ENCODE data around the gene PIEZO2. TPM values are rescaled to one million over a fixed set of nuclear protein-coding genes. Genes with fewer than 3 reads are reported as not detected.

Gene PIEZO2
- total and polyA plus RNA-seq, 2 of the 8 experiments (the other 6 are each of a cell fraction or from before 2014, with no cell fraction given), result 4.7 to 16.5 TPM

GRCh38 chr18:10750191-10751035 lies 399.0 kb downstream of the PIEZO2 start:
- H4K8ac ChIP-seq (ENCODE audit: extremely low read depth, insufficient read depth, low read length), result no peak overlapping the region
- no peaks in the 10 kb centered on the region for H3K79me2 ChIP-seq (ENCODE audit: control insufficient read depth in 1 of 2, insufficient read depth in 2 of 2, low read length in 2 of 2)
- ChIA-PET POLR2A (ENCODE audit: partially characterized antibody) (no interaction called here), CTCF (ENCODE audit: partially characterized antibody) (no interaction called here)
- H3K9ac ChIP-seq (replicated peaks in 1 of 4; ENCODE audit: extremely low read depth in 1 of 4, low read depth in 3 of 4, low read length in 3 of 4), result no peak overlapping the region
- DNase-seq (ENCODE audit: low read depth in 1 of 2, low spot score in 2 of 2) (no peak), FAIRE-seq (no peak)
- H4K5ac ChIP-seq (ENCODE audit: insufficient read length, low read depth, low read length), result no peak overlapping the region
- no peak overlapping the region for H3K56ac ChIP-seq (replicated peaks; ENCODE audit: insufficient read length, low read depth, low read length)
- H3K4me1 ChIP-seq (replicated peaks in 1 of 4; ENCODE audit: control insufficient read depth in 3 of 4, insufficient read depth in 4 of 4, low read length in 3 of 4), result no peaks in the 10 kb centered on the region
- peaks cover 0 to 3% of the 10 kb centered on the region in 2 experiments for H4K20me1 ChIP-seq (replicated peaks in 1 of 2; ENCODE audit: control insufficient read depth in 1 of 2, insufficient read depth in 2 of 2, low read length in 2 of 2)
- no peaks in the 10 kb centered on the region for H3K27me3 ChIP-seq (replicated peaks in 1 of 4; ENCODE audit: control insufficient read depth in 3 of 4, extremely low read depth in 1 of 4, insufficient read depth in 3 of 4, low read length in 3 of 4)
- H3K4me3 ChIP-seq (ENCODE audit: extremely low read depth in 1 of 4, insufficient read depth in 2 of 4, low read depth in 3 of 4, low read length in 4 of 4), result no peak overlapping the region
- no peak overlapping the region for H4K91ac ChIP-seq (replicated peaks; ENCODE audit: insufficient read length, low read length)
- no peak overlapping the region for H2BK20ac ChIP-seq (ENCODE audit: low read length)
- H3K4ac ChIP-seq (replicated peaks; ENCODE audit: insufficient read length, low read depth, low read length), result no peak overlapping the region
- H3K23ac ChIP-seq (ENCODE audit: insufficient read length), result no peak overlapping the region
- H2BK5ac ChIP-seq (ENCODE audit: low read depth, low read length), result no peak overlapping the region
- no peaks in the 10 kb centered on the region for H3K36me3 ChIP-seq (ENCODE audit: control insufficient read depth in 2 of 4, insufficient read depth in 4 of 4, low read length in 3 of 4)
- H2BK15ac ChIP-seq (ENCODE audit: low read length), result no peak overlapping the region
- no peak overlapping the region for H3K4me2 ChIP-seq (ENCODE audit: insufficient read depth in 1 of 2, low read depth in 2 of 2, low read length in 2 of 2)
- H3K14ac ChIP-seq (ENCODE audit: insufficient read length), result no peak overlapping the region
- no peak overlapping the region for H3K18ac ChIP-seq (ENCODE audit: extremely low read depth, low read length)
- 83% methylated on average over 5 of the region's 5 CpGs; no CpG with 5 or more reads in 1 of the 2 experiments for WGBS, 2 experiments (ENCODE audit: extremely low coverage in 1 of 2, insufficient coverage in 1 of 2, insufficient read length in 1 of 2, insufficient replicate concordance in 2 of 2, low coverage in 1 of 2, low lambda C conversion rate in 2 of 2, missing lambda C conversion rate in 1 of 2)
- no peaks in the 10 kb centered on the region for H3K9me3 ChIP-seq (ENCODE audit: insufficient read depth in 2 of 2, low read depth in 1 of 2, low read length in 1 of 2)
- no peaks in the 10 kb centered on the region for H3K23me2 ChIP-seq (ENCODE audit: low read depth, low read length)
- no peak overlapping the region for H3K27ac ChIP-seq (ENCODE audit: low read depth, low read length)
- no peak overlapping the region for H2BK12ac ChIP-seq (ENCODE audit: low read depth, low read length)
- no peak overlapping the region for H2AK5ac ChIP-seq (ENCODE audit: low read depth, low read length)
- no peaks in the 10 kb centered on the region for H3K79me1 ChIP-seq (ENCODE audit: low read depth, low read length)
- H2AFZ ChIP-seq (ENCODE audit: low read length), result no peak overlapping the region
- H2BK120ac ChIP-seq (replicated peaks; ENCODE audit: low read depth, low read length), result no peak overlapping the region
- TF ChIP-seq SIRT6 (IDR thresholded peaks at IDR 0.05; ENCODE audit: low read length) (no peak), SUZ12 (IDR thresholded peaks at IDR 0.05; ENCODE audit: low read length) (no peak), YY1 (IDR thresholded peaks at IDR 0.05; ENCODE audit: low read depth, low read length) (no peak), HDAC6 (IDR thresholded peaks at IDR 0.05; ENCODE audit: low read depth, low read length) (no peak), RNF2 (IDR thresholded peaks at IDR 0.05; ENCODE audit: borderline replicate concordance, low read depth, low read length, missing control alignments, poor library complexity, severe bottlenecking) (no peak), KDM5A (IDR thresholded peaks at IDR 0.05; ENCODE audit: low read length) (no peak), EGR1 (IDR thresholded peaks at IDR 0.05; ENCODE audit: borderline replicate concordance, low read depth, low read length) (no peak), RAD21 (IDR thresholded peaks at IDR 0.05 in 1 of 2, conservative IDR thresholded peaks at IDR 0.05 in 1 of 2; ENCODE audit: low read depth in 2 of 2, low read length in 2 of 2) (no peak), EZH2 (IDR thresholded peaks at IDR 0.05; ENCODE audit: low read depth, low read length, severe bottlenecking) (no peak), SRF (IDR thresholded peaks at IDR 0.05; ENCODE audit: low read depth, low read length) (no peak), JUN (IDR thresholded peaks at IDR 0.05; ENCODE audit: low read depth, low read length) (no peak), POLR2A (IDR thresholded peaks at IDR 0.05; ENCODE audit: control extremely low read depth in 1 of 2, low read depth in 2 of 2, low read length in 2 of 2) (no peak), CTBP2 (IDR thresholded peaks at IDR 0.05; ENCODE audit: borderline replicate concordance, insufficient read depth, insufficient read length, low read length) (no peak)
